K562 (cell line): ENCODE measurements around the gene PPT2. TPM values are rescaled to one million over a fixed set of nuclear protein-coding genes. Genes with fewer than 3 reads are reported as not detected.

ENCODE experiments used
- ARHGAP35 ChIP-seq: fragments of 450-650 bp; IDR thresholded peaks from 2 replicates; pipeline ENCODE4 v1.6.1; 2018; ENCODE audit not compliant: partially characterized antibody
- HNRNPL ChIP-seq: fragments of 200-400 bp; formaldehyde crosslinking; IDR thresholded peaks from 2 replicates; pipeline ENCODE4 v1.6.1; 2017; ENCODE audit warnings: low read depth, mild to moderate bottlenecking, low read length
- JUNB ChIP-seq: fragments of 450-650 bp; formaldehyde crosslinking; conservative IDR thresholded peaks from 2 replicates; pipeline ENCODE4 v1.4.0; 2020; ENCODE audit warnings: mild to moderate bottlenecking
- PTTG1 ChIP-seq: fragments of 450-650 bp; IDR thresholded peaks from 2 replicates; pipeline ENCODE4 v1.6.1; 2016; ENCODE audit warnings: low read depth, mild to moderate bottlenecking, missing genetic modification characterization, missing compliant biosample characterization
- SMARCB1 ChIP-seq: IDR thresholded peaks from 2 replicates; pipeline ENCODE4 v1.6.1; 2011; ENCODE audit warnings: improper control_type of control experiment, low read depth; ENCODE audit not compliant: insufficient read length
- TAF15 ChIP-seq: fragments of 200-400 bp; formaldehyde crosslinking; IDR thresholded peaks from 2 replicates; pipeline ENCODE4 v1.6.1; 2017; ENCODE audit warnings: mild to moderate bottlenecking, low read depth, low read length, moderate library complexity
- TCFL5 ChIP-seq: fragments of 250-450 bp; sonication (Bioruptor Pico); conservative IDR thresholded peaks from 2 replicates; pipeline ENCODE4 v1.6.1; 2021; ENCODE audit warnings: mild to moderate bottlenecking, moderate library complexity, matching md5 sums
- ZKSCAN8 ChIP-seq: fragments of 200-800 bp; sonication (Bioruptor generic); IDR thresholded peaks from 2 replicates; pipeline ENCODE4 v1.6.1; 2016; ENCODE audit warnings: missing genetic modification characterization, missing compliant biosample characterization
- ZNF324 ChIP-seq: fragments of 250-450 bp; sonication (Bioruptor Pico); IDR thresholded peaks from 2 replicates; pipeline ENCODE4 v1.4.0; 2020; ENCODE audit warnings: mild to moderate bottlenecking
- ZNF408 ChIP-seq: fragments of 250-450 bp; sonication (Bioruptor Pico); IDR thresholded peaks from 2 replicates; pipeline ENCODE4 v1.4.0; 2020; ENCODE audit warnings: low read depth, mild to moderate bottlenecking, moderate library complexity
- ZNF668 ChIP-seq: fragments of 250-450 bp; sonication (Bioruptor Pico); IDR thresholded peaks from 2 replicates; pipeline ENCODE4 v1.8.0; 2022; ENCODE audit warnings: mild to moderate bottlenecking, inconsistent platforms
- ZSCAN32 ChIP-seq: fragments of 450-650 bp; formaldehyde crosslinking; IDR thresholded peaks from 2 replicates; pipeline ENCODE4 v1.4.0; 2020; ENCODE audit warnings: mild to moderate bottlenecking, moderate library complexity
- polyA plus RNA-seq, 8 experiments: library from polyadenylated mRNA; depleted of rRNA in 4 of 8; stranded (reverse) in 5 of 8; unstranded in 3 of 8; fragments of >200 nt; fragmentation: Nextera tagmentation in 2 of 8; fragmentation: Illumina TruSeq in 1 of 8; extraction: Ambion mirVana in 2 of 8; extraction: Trizol in 1 of 8; gene quantifications; 2 replicates each; pipeline versions ENCODE4 v1.2.1 to v1.2.3, GENCODE V29; 2011 to 2014; ENCODE audit warnings: inconsistent platforms in 1 of 8, missing spikeins in 1 of 8
- total RNA-seq, 7 experiments: library from RNA; depleted of rRNA in 6 of 7; stranded (reverse); fragments of >200 nt in 6 of 7; fragmentation: Illumina TruSeq in 2 of 7; extraction: Trizol in 2 of 7; gene quantifications; 2 replicates each; pipeline versions ENCODE4 v1.2.1 to v1.2.3, GENCODE V29; 2011 to 2021; ENCODE audit warnings: low replicate concordance in 1 of 7
- TF ChIP-seq, protein P1 (sequence below): sonication (generic); formaldehyde crosslinking; IDR thresholded peaks from 2 replicates; pipeline ENCODE4 v1.9.0; 2022; ENCODE audit warnings: mild to moderate bottlenecking, missing genetic modification reagents
- TF ChIP-seq, protein P2 (sequence below): fragments of 250-450 bp; sonication (Bioruptor Pico); IDR thresholded peaks from 2 replicates; pipeline ENCODE4 v1.4.0; 2020; ENCODE audit warnings: mild to moderate bottlenecking, moderate library complexity, borderline replicate concordance
- TF ChIP-seq, protein P3 (sequence below): fragments of 450-650 bp; formaldehyde crosslinking; IDR thresholded peaks from 2 replicates; pipeline ENCODE4 v1.4.0; 2022; ENCODE audit warnings: missing genetic modification characterization
- TF ChIP-seq, protein P4 (sequence below): sonication (generic); formaldehyde crosslinking; IDR thresholded peaks from 2 replicates; pipeline ENCODE4 v1.8.0; 2022; ENCODE audit warnings: mild to moderate bottlenecking, missing genetic modification reagents
- TF ChIP-seq, protein P5 (sequence below), 2 experiments: IDR thresholded peaks; 2 replicates each; pipeline ENCODE4 v1.6.1; 2011; ENCODE audit warnings: borderline replicate concordance in 1 of 2, control low read depth in 1 of 2, low read depth in 1 of 2, low read length in 1 of 2, mild to moderate bottlenecking in 1 of 2, mixed read lengths in 1 of 2, moderate library complexity in 1 of 2; ENCODE audit not compliant: insufficient read depth in 1 of 2, insufficient read length in 1 of 2, poor library complexity in 1 of 2, severe bottlenecking in 1 of 2; ENCODE audit errors: extremely low read depth in 1 of 2
- TF ChIP-seq, protein P6 (sequence below): IDR thresholded peaks from 2 replicates; pipeline ENCODE4 v1.6.1; 2012; ENCODE audit warnings: low read depth, low read length, improper control_type of control experiment, borderline replicate concordance

The PPT2 gene
- total and polyA plus RNA-seq, 9 of the 15 experiments (the other 6 are each of a cell fraction or from before 2014, with no cell fraction given) = 27.4 to 98.8 (median 69.9) TPM

DNA sequence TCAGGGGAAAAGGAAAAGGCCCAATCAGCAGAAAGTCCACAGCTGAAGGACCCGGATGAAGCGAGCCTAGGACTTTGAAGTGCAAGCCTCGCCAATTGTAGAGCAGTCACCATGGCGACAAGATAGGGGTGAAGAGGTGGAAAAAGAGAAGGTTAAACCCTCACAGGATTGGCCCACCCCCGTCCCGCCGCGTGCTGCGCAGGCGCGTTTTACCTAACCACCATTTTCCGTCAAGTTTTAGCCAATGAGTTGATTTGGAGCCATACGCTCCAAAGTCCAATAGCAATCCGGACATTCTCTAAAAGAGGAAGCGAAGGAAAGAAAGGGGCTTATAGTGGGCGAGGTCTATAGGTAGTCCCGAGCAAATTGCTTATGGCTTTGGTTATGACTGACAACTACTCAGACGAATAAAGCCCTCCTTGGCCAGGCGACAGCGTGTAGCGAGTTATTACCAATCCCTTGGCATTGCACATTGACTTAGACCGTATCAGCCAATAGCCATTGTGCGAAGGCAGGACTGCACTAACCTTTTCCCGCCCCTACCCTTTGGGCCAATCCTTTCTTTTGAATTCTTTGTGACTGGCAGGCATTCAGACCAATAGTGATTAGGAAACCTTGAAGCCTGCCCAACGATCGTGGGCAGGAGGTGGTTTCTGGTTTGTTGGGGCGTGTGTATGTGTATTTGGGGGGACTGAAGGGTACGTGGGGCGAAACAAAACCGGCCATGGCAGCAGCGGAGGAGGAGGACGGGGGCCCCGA lies 24.0 kb downstream of the PPT2 start, which contains the start of gene RNF5 (continued):
- TF ChIP-seq, protein P1, sequence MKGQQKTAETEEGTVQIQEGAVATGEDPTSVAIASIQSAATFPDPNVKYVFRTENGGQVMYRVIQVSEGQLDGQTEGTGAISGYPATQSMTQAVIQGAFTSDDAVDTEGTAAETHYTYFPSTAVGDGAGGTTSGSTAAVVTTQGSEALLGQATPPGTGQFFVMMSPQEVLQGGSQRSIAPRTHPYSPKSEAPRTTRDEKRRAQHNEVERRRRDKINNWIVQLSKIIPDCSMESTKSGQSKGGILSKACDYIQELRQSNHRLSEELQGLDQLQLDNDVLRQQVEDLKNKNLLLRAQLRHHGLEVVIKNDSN (CRISPR knock-in tag) = no peak
- TF ChIP-seq ZSCAN32 (CRISPR knock-in tag) = no peak
- TF ChIP-seq, protein P2, sequence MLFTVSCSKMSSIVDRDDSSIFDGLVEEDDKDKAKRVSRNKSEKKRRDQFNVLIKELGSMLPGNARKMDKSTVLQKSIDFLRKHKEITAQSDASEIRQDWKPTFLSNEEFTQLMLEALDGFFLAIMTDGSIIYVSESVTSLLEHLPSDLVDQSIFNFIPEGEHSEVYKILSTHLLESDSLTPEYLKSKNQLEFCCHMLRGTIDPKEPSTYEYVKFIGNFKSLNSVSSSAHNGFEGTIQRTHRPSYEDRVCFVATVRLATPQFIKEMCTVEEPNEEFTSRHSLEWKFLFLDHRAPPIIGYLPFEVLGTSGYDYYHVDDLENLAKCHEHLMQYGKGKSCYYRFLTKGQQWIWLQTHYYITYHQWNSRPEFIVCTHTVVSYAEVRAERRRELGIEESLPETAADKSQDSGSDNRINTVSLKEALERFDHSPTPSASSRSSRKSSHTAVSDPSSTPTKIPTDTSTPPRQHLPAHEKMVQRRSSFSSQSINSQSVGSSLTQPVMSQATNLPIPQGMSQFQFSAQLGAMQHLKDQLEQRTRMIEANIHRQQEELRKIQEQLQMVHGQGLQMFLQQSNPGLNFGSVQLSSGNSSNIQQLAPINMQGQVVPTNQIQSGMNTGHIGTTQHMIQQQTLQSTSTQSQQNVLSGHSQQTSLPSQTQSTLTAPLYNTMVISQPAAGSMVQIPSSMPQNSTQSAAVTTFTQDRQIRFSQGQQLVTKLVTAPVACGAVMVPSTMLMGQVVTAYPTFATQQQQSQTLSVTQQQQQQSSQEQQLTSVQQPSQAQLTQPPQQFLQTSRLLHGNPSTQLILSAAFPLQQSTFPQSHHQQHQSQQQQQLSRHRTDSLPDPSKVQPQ (CRISPR knock-in tag) = no peak
- TF ChIP-seq ZKSCAN8 (CRISPR knock-in tag) = no peak
- TF ChIP-seq, protein P3, sequence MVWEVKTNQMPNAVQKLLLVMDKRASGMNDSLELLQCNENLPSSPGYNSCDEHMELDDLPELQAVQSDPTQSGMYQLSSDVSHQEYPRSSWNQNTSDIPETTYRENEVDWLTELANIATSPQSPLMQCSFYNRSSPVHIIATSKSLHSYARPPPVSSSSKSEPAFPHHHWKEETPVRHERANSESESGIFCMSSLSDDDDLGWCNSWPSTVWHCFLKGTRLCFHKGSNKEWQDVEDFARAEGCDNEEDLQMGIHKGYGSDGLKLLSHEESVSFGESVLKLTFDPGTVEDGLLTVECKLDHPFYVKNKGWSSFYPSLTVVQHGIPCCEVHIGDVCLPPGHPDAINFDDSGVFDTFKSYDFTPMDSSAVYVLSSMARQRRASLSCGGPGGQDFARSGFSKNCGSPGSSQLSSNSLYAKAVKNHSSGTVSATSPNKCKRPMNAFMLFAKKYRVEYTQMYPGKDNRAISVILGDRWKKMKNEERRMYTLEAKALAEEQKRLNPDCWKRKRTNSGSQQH (CRISPR knock-in tag) = no peak
- no peak for TF ChIP-seq TAF15
- no peak for TF ChIP-seq ZNF668
- TF ChIP-seq SMARCB1 = no peak
- TF ChIP-seq JUNB (CRISPR knock-in tag) = no peak
- TF ChIP-seq, protein P4, sequence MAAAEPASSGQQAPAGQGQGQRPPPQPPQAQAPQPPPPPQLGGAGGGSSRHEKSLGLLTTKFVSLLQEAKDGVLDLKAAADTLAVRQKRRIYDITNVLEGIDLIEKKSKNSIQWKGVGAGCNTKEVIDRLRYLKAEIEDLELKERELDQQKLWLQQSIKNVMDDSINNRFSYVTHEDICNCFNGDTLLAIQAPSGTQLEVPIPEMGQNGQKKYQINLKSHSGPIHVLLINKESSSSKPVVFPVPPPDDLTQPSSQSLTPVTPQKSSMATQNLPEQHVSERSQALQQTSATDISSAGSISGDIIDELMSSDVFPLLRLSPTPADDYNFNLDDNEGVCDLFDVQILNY = no peak
- no peak for TF ChIP-seq TCFL5
- TF ChIP-seq, protein P5, sequence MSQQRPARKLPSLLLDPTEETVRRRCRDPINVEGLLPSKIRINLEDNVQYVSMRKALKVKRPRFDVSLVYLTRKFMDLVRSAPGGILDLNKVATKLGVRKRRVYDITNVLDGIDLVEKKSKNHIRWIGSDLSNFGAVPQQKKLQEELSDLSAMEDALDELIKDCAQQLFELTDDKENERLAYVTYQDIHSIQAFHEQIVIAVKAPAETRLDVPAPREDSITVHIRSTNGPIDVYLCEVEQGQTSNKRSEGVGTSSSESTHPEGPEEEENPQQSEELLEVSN (IDR thresholded peaks at IDR 0.05; ENCODE audit: borderline replicate concordance in 1 of 2, extremely low read depth in 1 of 2, insufficient read depth in 1 of 2, insufficient read length in 1 of 2, low read depth in 1 of 2, low read length in 1 of 2, poor library complexity in 1 of 2, severe bottlenecking in 1 of 2) = peak; percentile 77 to 83
- TF ChIP-seq ZNF324 (CRISPR knock-in tag) = no peak
- no peak for TF ChIP-seq ARHGAP35
- no peak for TF ChIP-seq ZNF408
- TF ChIP-seq, protein P6, sequence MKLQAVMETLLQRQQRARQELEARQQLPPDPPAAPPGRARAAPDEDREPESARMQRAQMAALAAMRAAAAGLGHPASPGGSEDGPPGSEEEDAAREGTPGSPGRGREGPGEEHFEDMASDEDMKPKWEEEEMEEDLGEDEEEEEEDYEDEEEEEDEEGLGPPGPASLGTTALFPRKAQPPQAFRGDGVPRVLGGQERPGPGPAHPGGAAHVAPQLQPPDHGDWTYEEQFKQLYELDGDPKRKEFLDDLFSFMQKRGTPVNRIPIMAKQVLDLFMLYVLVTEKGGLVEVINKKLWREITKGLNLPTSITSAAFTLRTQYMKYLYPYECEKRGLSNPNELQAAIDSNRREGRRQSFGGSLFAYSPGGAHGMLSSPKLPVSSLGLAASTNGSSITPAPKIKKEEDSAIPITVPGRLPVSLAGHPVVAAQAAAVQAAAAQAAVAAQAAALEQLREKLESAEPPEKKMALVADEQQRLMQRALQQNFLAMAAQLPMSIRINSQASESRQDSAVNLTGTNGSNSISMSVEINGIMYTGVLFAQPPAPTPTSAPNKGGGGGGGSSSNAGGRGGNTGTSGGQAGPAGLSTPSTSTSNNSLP = peak; percentile 97
- TF ChIP-seq PTTG1 (tag) = no peak
- no peak for TF ChIP-seq HNRNPL
